HK-2 (cell line): Measurements from ENCODE around the gene PPEF2.

Source experiments
- DNase-seq: peaks from one replicate; pipeline ENCODE4 v3.0.0-alpha.2; 2018; ENCODE audit not compliant: unreplicated experiment

Gene PPEF2

GRCh38 chr4:75831856-75832405 is 70.3 kb downstream of the PPEF2 start:
- DNase-seq: no peak

DNA sequence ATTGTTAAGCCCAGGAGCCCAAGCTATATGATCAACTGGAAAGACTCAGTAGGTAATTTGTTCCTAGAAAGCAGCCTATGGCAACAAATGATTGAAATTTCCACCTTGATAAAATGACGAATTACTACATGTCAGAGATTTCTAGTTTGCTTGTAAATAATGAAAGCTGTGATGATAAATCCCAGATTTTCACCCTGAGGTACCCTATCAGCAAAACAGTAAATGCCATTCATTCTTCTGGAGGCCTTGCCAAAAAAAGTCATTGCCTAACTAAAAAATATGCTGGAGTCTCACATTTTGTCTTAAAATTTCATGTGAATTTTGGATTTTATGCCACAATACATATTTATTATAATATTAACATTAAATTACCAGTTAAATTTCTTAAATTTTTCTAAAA is 71.3 kb downstream of the PPEF2 start:
- DNase-seq: no peak

DNA sequence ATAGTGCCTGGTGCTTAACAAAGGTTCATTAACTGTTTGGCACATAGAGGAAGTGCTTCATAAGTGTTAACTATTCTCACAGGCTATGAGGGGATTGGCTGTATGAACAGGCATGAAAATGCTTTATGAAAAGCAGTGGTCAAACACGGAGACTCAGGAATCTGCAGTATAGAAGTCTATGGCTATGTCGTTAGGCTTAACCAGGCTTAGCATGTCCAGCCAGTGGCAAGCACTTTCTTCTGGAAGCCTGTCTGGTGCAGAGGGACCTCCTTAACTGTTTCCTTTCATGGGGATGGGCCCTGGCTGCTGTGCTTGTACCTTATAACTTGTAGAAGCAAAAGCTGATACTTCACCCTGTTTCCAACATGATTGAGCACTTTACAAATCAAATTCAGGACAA is 78.4 kb downstream of the PPEF2 start:
- DNase-seq: no peak

- DNase-seq: no peak
These were observed 79.8 kb downstream of the PPEF2 start for GRCh38 chr4:75822416-75822815.

- DNase-seq: no peak
These were observed 80.3 kb downstream of the PPEF2 start for GRCh38 chr4:75821966-75822365.

DNA sequence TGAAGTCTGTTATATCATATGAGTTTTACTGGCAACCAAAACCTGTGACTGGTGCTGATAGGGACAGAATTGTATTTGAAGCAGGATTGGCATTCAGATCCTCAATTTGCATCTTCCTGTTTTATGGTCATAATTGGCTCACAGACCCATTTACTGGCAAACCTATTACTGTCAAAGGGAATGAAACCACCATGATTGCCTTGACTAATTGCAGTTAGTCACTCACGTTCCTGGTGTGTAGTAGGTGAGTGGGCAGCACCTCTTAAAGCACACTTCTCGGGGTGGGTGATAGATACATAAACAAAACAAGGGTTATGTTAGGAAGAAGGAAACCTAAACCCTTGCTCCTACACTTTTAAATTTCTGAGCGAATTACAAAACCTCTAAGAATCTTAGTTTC is 81.0 kb downstream of the PPEF2 start:
- DNase-seq: no peak

- DNase-seq: no peak
These were observed 81.6 kb downstream of the PPEF2 start for GRCh38 chr4:75820676-75821075.

- DNase-seq: no peak
These were observed 82.1 kb downstream of the PPEF2 start for GRCh38 chr4:75820197-75820596.

DNA sequence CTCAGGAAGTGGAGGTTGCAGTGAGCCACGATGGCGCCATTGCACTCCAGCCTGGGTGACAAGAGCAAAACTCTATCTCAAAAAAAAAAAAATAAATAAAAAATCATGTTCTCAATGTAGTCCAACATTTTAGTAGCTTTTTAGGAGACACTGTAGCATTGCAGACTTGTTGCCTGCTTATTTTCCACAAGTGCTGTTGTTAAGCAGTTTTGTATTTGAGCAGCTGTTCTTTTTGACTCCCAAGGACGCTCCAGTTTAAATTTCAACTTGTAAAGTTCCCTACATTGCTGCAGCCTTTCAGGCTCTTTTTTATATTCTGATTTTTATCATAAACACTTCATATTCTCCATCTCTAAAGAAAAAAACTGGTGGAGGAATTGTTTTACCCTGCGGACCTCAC is 83.1 kb downstream of the PPEF2 start:
- no peak for DNase-seq

GRCh38 chr4:75817901-75818300 is 84.4 kb downstream of the PPEF2 start:
- no peak for DNase-seq
